ENCODE measurements around the gene TMEM107.

TMEM107 gene

DNA sequence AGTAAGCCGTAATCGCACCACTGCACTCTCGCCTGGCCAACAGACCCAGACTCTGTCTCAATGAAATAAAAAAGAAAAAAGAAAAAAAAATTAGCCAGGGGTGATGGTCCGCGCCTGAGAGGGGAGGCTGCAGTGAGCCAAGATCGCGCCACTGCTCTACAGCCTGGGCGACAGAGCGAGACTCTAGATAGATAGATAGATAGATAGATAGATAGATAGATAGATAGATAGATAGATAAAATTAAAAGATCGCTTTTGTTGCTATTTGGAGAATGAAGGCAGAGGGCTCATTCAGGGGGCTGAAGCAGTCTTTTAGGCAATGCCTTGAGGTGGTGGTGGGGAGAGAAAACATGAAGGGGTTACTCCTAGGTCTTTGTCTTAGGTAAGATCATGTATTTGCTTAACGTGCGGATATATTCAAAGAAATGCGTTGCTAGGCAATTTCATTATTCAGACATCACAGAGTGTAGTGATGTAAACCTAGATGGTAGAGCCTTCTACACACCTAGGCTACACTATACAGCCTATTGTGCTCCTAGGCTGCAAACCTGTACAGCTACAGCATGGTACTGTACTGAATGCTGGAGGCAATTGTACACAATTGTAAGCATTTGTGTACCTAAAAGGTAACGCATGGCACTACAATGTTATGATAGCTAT lies 47.9 kb downstream of the TMEM107 start:
- no peak for DNase-seq

- peak; percentile 63 for DNase-seq
Observed at GRCh38 chr17:8126491-8127066, 49.6 kb downstream of the TMEM107 start.

- DNase-seq: no peak
Observed at GRCh38 chr17:8125947-8126490, 50.2 kb downstream of the TMEM107 start.

DNA sequence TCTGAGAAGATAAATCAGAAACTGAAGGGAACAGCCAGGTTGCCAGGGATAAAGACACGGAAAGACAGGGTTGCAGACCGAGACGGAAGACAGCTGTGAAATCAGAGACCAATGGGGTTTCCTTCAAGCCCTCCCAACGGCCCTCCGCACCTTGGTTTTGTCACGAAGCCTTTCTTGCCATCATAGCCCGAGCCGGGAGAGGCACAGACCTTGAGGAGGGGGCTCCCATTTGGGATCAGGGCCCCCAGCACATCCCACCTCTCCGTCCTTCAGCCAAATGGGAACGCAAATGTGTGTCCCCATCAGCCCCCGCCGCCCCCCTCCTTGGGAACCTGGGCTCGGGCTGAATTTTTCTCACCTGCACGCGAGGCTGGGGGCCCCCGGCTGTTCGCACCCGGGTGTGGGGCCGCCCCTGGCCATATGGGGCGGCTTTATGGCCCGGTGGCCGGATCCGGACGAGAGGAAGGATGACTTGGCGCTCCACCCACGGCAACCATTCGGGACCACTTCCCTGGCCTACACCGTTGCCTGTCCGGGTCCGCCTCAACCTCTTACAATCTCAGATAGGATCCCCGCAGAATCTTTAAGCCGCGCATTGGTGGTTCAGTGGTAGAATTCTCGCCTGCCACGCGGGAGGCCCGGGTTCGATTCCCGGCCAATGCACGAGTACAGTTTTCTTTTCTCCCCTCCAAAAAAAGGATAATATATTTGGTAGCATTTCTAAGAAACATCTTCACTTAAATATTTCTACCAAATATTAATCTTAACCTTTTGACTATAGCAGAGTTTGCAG lies 50.8 kb downstream of the TMEM107 start:
- peak; percentile 94 for DNase-seq

DNA sequence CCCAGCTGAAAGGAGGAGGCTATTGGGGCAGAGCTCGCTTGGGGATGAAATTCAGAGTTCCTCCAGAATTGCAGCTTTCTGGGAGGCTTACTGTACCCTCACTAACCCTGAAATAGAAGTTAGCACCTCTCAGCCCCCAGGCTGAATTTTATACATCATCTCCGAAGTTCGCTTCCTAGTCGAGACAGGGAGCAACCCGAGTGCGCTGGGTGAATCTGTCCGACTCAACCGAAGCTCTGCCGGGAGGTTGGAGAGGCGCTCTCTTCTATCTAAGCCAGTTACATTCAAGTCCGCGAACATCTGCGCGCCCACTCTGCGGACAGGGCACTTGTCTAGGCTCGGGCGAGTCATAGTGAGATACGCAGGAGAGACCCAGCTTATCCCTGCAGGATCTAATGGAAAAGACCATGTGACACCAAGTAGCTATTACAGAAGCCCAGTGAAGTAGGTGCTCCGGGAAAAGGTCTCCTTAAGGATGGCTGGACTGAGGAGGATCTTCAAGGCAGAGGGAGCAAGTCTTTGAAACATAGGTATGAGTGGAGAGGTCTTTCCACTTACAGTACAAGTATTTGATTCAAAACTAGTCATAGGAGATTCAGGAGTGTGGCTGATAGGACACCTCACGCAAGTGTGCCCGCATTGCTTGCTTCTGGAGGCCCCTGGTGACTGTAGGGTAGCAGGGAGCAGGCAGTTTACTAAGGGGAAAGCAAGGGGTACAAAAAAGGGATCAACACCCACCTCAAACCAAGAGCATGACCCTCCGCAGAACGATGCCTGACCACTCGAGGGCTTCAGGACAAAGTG lies 51.6 kb downstream of the TMEM107 start:
- DNase-seq: peak; percentile 49

DNA sequence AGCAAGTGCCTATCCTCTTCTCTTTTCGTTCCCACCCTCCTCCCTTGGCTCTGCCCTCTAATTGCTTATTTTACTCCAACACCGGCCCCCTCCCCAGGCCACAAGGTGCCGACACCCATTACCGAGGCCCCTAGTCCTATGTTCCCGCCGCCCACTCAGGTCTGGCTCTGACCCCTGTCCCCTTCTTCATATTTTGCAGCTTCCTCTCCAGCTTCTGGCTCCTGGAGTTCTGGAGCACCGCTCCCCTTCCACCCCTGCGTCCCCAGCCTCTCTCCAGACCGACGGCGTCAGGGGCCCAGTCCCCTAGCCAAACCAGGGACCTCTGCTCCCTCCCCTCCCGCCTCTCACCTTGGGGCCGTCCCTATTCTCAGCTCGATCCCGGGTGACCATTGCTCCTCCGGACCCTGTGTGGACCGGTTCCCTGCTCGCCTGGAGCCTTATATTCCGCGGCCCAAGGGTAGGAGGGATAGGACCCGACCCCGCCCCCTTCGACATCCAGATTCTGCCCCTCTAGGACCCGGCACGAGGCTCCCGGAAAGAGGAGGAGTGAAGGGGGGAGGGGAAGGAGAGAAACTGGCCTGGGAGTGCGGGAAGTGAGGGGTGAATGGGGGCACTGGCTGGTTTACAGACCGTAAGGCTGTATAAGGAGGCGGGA lies 52.4 kb downstream of the TMEM107 start, which contains the start of gene HES7:
Gene HES7, minus strand, starts transcription at position 412 of the 655 bp plus-strand sequence. Its CDS starts 22 bp downstream, at position 390.
- no peak for DNase-seq

- DNase-seq: peak; percentile 76
Observed at GRCh38 chr17:8122924-8123694, 53.1 kb downstream of the TMEM107 start.

All from activated CD4-positive, alpha-beta T cell treated with anti-CD3 and anti-CD28 coated beads, Interleukin-2, Interleukin-6, amounts not matched to agents 100 ng/mL and 50 ng/mL, durations not matched to agents 16 hours and 8 hours (primary cell).